Lower leg skin (tissue), 4 donors: ENCODE results near the gene ABCF3. TPM values are rescaled to one million over a fixed set of nuclear protein-coding genes. Genes with fewer than 3 reads are reported as not detected.

Experiments used
- DNase-seq, 2 donors: peaks; one replicate each; pipeline ENCODE4 v3.0.0-alpha.2; 2019; ENCODE audit warnings: low spot score in 2 of 2
- H3K4me3 ChIP-seq: fragments of 200-600 bp; sonication (generic); 2 replicates; pipeline ENCODE4 v1.5.1; 2017; ENCODE audit warnings: mild to moderate bottlenecking, low read depth; ENCODE audit not compliant: poor library complexity, severe bottlenecking
- CTCF ChIP-seq, 3 donors: fragments of 450-650 bp; IDR thresholded peaks; one replicate each; pipeline ENCODE4 v1.5.1; 2016; ENCODE audit warnings: antibody characterized with exemption in 3 of 3, mild to moderate bottlenecking in 3 of 3, moderate library complexity in 2 of 3
- POLR2A ChIP-seq, 2 donors: fragments of 450-650 bp; IDR thresholded peaks; one replicate each; pipeline ENCODE4 v1.6.1; 2016 to 2017; ENCODE audit warnings: antibody characterized with exemption in 2 of 2, mild to moderate bottlenecking in 1 of 2, moderate library complexity in 1 of 2
- WGBS, 2 donors: methylation state at CpG; one replicate each; pipeline ENCODE4 v1.1.5; 2018; 5-methylcytosine and 5-hydroxymethylcytosine counted together
- intact Hi-C: fragments of 100-400 bp; cut with DNase I; formaldehyde crosslinking; loops from one replicate; pipeline ENCODE4 v1.15.0; 2023; ENCODE audit warnings: low total_unique reads
- total RNA-seq, 4 donors: library from RNA; depleted of rRNA; stranded (reverse); fragments of >200 nt; gene quantifications; one replicate each; pipeline ENCODE4 v1.1.0, GENCODE V29; 2016

Gene ABCF3
- total RNA-seq, 4 donors from 2014 or later, result 47.6 to 62.9 (median 53.6) TPM

DNA sequence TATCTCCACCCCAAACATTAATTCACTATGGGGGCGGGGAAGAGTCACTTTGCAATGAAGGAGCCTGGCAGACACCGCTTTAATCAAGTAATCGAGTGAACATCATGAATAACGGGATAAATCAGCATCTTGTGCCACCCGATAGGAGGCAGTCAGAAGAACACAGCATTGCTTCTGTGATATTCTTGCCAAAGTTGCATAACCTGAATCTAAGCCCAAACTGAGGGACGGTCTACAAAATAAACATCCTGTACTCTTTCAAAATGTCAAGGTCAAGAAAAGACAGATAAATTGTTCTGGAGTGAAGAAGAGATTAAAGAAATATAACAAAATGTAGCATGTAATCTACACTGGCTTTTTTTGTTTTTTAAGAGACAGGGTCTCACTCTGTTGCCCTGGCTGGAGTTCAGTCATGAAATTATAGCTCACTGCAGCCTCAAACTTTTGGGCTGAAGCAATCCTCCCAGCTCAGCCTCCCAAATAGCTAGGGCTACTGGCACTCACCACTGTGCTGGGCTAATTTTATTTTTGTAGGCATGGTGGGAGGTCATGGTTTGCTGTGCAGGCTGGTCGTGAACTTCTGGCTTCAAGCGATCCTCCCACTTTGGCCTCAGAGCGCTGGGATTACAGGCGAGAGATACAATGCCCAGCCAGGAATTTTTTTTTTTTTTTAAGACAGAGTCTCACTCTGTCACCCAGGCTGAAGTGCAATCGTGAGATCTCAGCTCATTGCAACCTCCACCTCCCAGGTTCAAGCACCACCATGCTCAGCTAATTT is 23.3 kb downstream of the ABCF3 start:
- no peak for TF ChIP-seq CTCF (IDR thresholded peaks at IDR 0.05)
- no peak for TF ChIP-seq POLR2A (IDR thresholded peaks at IDR 0.05)
- DNase-seq, result no peak
- no peak overlapping the region for H3K4me3 ChIP-seq
- WGBS, 2 donors, result 43 to 55% methylated on average over 11 of the region's 11 CpGs
- intact Hi-C loops, result no loop called here

DNA sequence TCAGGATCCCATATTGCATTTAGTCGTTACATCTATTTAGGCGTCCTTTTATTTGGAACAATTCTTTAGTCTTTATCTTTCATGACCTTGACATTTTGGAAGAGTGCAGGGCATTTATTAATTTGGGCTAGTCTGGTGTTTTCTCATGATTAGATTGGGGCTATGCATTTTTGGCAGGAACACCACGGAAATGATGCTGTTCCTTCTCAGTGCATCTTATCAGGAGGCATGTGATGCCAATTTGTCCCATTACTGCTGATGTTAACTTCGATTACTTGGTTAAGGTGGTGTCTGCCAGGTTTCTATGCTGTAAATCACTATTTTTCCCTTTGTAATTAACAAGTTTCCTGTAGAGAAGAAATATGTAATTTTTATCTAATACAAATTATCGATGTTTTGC is 25.3 kb downstream of the ABCF3 start:
- no peak overlapping the region for H3K4me3 ChIP-seq
- 66 to 71% methylated on average over 5 of the region's 5 CpGs for WGBS, 2 donors
- no peak for DNase-seq
- TF ChIP-seq CTCF (IDR thresholded peaks at IDR 0.05), result no peak
- TF ChIP-seq POLR2A (IDR thresholded peaks at IDR 0.05), result no peak
- intact Hi-C loops, result no loop called here

DNA sequence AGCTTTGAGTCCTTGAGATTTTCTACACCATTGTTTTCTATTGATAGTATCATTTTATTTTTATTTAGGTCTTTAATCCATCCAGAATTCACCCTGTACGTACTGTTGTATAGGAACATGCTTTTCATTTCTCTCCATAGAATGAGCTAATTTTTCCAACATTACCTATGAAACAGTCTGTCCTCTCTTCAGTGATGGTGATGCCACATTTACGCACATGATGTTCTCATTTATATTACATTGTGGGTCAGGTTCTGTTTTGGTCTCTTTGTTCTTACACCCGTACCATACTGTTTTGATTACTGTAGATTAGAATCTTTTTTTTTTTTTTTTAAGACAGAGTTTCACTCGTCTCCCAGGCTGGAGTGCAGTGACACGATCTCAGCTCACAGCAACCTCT is 25.7 kb downstream of the ABCF3 start:
- no peak overlapping the region for H3K4me3 ChIP-seq
- 60% methylated on average over 5 of the region's 5 CpGs for WGBS, 2 donors
- DNase-seq, result no peak
- TF ChIP-seq POLR2A (IDR thresholded peaks at IDR 0.05) (no peak), CTCF (IDR thresholded peaks at IDR 0.05) (no peak)
- intact Hi-C loops, result no loop called here

GRCh38 chr3:184218814-184219213 is 32.8 kb downstream of the ABCF3 start:
- WGBS, 2 donors, result 47 to 55% methylated on average over 4 of the region's 4 CpGs
- intact Hi-C loops, result no loop called here

DNA sequence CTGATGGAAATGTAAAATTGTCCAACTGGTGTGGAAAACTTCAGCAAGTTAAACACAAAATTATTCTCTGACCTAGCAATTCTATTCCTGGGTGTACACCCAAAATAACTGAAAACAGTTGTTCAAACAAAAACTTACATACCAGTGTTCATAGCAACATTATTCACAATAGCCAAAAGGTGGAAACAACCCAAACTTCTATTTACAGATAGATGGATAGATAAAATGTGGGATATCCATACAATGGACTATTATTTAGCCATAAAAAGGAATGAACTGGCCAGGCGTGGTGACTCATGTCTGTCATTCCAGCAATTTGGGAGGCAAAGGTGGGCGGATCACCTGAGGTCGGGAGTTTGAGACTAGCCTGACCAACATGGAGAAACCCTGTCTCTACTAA is 36.5 kb downstream of the ABCF3 start:
- 75 to 82% methylated on average over 3 of the region's 3 CpGs for WGBS, 2 donors
- intact Hi-C loops, result no loop called here
- TF ChIP-seq CTCF (IDR thresholded peaks at IDR 0.05) (no peak), POLR2A (IDR thresholded peaks at IDR 0.05) (no peak)
- H3K4me3 ChIP-seq, result no peak overlapping the region
- DNase-seq, result no peak

More at GRCh38 chr3:184218814-184219213, 32.8 kb downstream of the ABCF3 start:
- H3K4me3 ChIP-seq, result no peak overlapping the region
- DNase-seq, result no peak
- TF ChIP-seq CTCF (IDR thresholded peaks at IDR 0.05) (no peak), POLR2A (IDR thresholded peaks at IDR 0.05) (no peak)

DNA sequence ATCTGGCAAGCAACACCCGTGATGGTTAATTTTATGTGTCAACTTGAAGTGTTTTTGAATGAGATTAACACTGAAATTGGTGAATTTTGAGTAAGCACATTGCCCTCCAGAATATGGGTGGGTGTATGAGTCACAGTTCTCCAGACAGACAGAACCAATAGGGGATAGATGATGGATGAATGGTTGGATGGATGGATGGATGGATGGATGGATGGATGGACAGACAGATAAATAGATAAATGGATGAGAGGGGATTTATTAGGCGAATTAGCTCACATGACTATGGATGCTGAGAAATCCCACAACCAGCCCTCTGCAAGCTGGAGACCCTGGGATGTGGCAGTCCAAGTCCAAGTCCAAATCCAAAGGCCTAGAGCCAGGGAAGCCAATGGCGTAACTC is 37.9 kb downstream of the ABCF3 start:
- intact Hi-C loops, result no loop called here
- no peak overlapping the region for H3K4me3 ChIP-seq
- WGBS, 2 donors, result 72 to 79% methylated on average over 3 of the region's 3 CpGs

More for the DNA sequence above, 37.9 kb downstream of the ABCF3 start:
- TF ChIP-seq POLR2A (IDR thresholded peaks at IDR 0.05) (no peak), CTCF (IDR thresholded peaks at IDR 0.05) (no peak)
- DNase-seq, result no peak
